ENCODE results near the gene TIAM2. TPM values are rescaled to one million over a fixed set of nuclear protein-coding genes. Genes with fewer than 3 reads are reported as not detected.

Gene TIAM2
- total RNA-seq, 2 experiments from 2014 or later: 4.4 to 5.3 TPM

DNA sequence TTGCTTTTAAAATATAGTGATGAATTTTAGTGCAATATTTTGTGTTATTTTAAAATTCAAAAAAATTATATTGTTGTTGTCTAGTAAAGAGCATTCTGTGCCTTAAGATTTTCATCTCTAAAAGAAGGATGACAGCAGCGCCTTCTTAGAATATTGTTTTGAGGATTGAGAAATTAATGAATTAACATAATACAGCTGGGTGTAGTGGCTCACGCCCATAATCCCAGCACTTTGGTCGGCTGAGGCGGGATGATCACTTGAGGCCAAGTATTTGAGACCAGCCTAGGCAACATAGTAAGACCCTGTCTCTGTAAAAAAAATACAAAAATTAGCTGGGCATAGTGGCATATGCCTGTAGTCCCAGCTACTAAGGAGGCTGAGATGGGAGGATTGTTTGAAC lies 6.8 kb downstream of the TIAM2 start:
- ATAC-seq (ENCODE audit: poor library complexity) (no peak), DNase-seq (no peak)
- peaks cover 3 to 19% of the 10 kb centered on the region in 2 experiments for H3K27me3 ChIP-seq (ENCODE audit: control insufficient read depth in 1 of 2, insufficient read depth in 2 of 2, low read length in 2 of 2)
- Mint-ChIP-seq H3K27ac (no peak overlapping the region), H3K4me3 (no peak overlapping the region), H3K4me1 (ENCODE audit: low read depth) (no peaks in the 10 kb centered on the region), H3K27me3 (peaks cover 24% of the 10 kb centered on the region), H3K9me3 (no peaks in the 10 kb centered on the region), H3K36me3 (ENCODE audit: low read depth) (no peaks in the 10 kb centered on the region)
- ChIA-PET POLR2A (no interaction called here), CTCF (interaction anchor here (0.6 kb wide), 1 partner anchor 15 kb away, joined by 3 read pairs; no protein-coding TSS in a partner anchor)
- TF ChIP-seq, protein P1, sequence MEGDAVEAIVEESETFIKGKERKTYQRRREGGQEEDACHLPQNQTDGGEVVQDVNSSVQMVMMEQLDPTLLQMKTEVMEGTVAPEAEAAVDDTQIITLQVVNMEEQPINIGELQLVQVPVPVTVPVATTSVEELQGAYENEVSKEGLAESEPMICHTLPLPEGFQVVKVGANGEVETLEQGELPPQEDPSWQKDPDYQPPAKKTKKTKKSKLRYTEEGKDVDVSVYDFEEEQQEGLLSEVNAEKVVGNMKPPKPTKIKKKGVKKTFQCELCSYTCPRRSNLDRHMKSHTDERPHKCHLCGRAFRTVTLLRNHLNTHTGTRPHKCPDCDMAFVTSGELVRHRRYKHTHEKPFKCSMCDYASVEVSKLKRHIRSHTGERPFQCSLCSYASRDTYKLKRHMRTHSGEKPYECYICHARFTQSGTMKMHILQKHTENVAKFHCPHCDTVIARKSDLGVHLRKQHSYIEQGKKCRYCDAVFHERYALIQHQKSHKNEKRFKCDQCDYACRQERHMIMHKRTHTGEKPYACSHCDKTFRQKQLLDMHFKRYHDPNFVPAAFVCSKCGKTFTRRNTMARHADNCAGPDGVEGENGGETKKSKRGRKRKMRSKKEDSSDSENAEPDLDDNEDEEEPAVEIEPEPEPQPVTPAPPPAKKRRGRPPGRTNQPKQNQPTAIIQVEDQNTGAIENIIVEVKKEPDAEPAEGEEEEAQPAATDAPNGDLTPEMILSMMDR (IDR thresholded peaks at IDR 0.05): no peak
- intact Hi-C loops (cut with DNase I, micrococcal nuclease): no loop called here
- H3K27ac ChIP-seq (ENCODE audit: low read depth in 1 of 2, low read length in 2 of 2): no peak overlapping the region
- no peaks in the 10 kb centered on the region for H3K9me3 ChIP-seq (ENCODE audit: control insufficient read depth in 1 of 2, insufficient read depth in 1 of 2, low read length in 2 of 2)
- H3K4me3 ChIP-seq (ENCODE audit: low read length): no peak overlapping the region
- no peaks in the 10 kb centered on the region for H3K36me3 ChIP-seq (ENCODE audit: insufficient read depth, low read length)
- H3K4me1 ChIP-seq (ENCODE audit: insufficient read depth, low read length): no peaks in the 10 kb centered on the region

DNA sequence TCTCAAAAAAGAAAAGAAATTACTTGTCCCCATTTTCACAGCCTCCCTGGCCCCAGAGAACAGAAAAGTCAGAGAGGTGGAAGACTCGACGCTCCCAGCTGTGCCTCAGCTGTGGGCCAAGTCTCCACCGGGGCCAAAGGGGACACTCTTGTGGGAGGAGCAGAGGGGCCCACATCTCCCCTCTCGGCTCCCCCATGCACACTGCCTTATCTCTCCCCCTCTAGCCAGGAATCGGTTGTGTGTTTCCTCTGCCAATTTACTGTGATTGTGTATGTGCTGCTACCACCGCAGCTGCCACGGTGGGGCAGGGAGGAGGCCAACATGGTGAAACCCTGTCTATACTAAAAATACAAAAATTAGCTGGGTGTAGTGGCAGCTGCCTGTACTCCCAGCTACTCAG lies 8.4 kb downstream of the TIAM2 start:
- Mint-ChIP-seq H3K4me1 (ENCODE audit: low read depth) (no peaks in the 10 kb centered on the region), H3K27me3 (peaks cover 12% of the 10 kb centered on the region), H3K27ac (no peak overlapping the region), H3K4me3 (no peak overlapping the region), H3K9me3 (no peaks in the 10 kb centered on the region), H3K36me3 (ENCODE audit: low read depth) (no peaks in the 10 kb centered on the region)
- no peak overlapping the region for H3K4me3 ChIP-seq (ENCODE audit: low read length)
- no peak for DNase-seq
- POLR2A ChIA-PET: no interaction called here
- intact Hi-C loops (cut with DNase I, micrococcal nuclease): no loop called here
- H3K9me3 ChIP-seq (ENCODE audit: control insufficient read depth in 1 of 2, insufficient read depth in 1 of 2, low read length in 2 of 2): no peaks in the 10 kb centered on the region
- H3K27me3 ChIP-seq (ENCODE audit: control insufficient read depth in 1 of 2, insufficient read depth in 2 of 2, low read length in 2 of 2): peaks cover 0 to 5% of the 10 kb centered on the region in 2 experiments
- TF ChIP-seq, protein P1 (IDR thresholded peaks at IDR 0.05): no peak
- CTCF ChIA-PET: no interaction called here
- no peaks in the 10 kb centered on the region for H3K4me1 ChIP-seq (ENCODE audit: insufficient read depth, low read length)
- no peak for ATAC-seq (ENCODE audit: poor library complexity)
- no peaks in the 10 kb centered on the region for H3K36me3 ChIP-seq (ENCODE audit: insufficient read depth, low read length)
- no peak overlapping the region for H3K27ac ChIP-seq (ENCODE audit: low read depth in 1 of 2, low read length in 2 of 2)

DNA sequence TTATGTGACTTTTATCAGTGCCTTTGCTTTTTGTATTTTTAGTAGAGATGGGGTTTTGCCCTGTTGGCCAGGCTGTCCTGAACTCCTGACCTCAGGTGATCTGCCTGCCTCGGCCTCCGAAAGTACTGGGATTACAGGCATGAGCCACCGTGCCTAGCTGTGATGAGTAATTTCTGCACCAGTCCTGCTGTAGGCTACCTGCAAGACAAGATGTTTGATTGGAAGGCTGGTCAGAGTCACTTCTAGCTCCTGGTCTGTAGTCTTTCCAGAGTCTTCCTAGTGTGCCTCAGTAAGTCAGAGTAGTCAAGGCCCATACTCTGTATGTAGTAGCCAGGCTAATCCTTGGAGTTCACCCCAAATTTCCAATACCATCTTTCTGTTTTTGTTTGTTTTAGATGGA lies 8.9 kb downstream of the TIAM2 start:
- Mint-ChIP-seq H3K4me1 (ENCODE audit: low read depth) (no peaks in the 10 kb centered on the region), H3K4me3 (no peak overlapping the region), H3K36me3 (ENCODE audit: low read depth) (no peaks in the 10 kb centered on the region), H3K27me3 (peaks cover 7% of the 10 kb centered on the region), H3K9me3 (no peaks in the 10 kb centered on the region), H3K27ac (no peak overlapping the region)
- H3K36me3 ChIP-seq (ENCODE audit: insufficient read depth, low read length): no peaks in the 10 kb centered on the region
- no peaks in the 10 kb centered on the region for H3K4me1 ChIP-seq (ENCODE audit: insufficient read depth, low read length)
- TF ChIP-seq, protein P1 (IDR thresholded peaks at IDR 0.05): no peak
- H3K9me3 ChIP-seq (ENCODE audit: control insufficient read depth in 1 of 2, insufficient read depth in 1 of 2, low read length in 2 of 2): no peaks in the 10 kb centered on the region
- no peaks in the 10 kb centered on the region for H3K27me3 ChIP-seq (ENCODE audit: control insufficient read depth in 1 of 2, insufficient read depth in 2 of 2, low read length in 2 of 2)
- no peak overlapping the region for H3K27ac ChIP-seq (ENCODE audit: low read depth in 1 of 2, low read length in 2 of 2)
- CTCF ChIA-PET: no interaction called here
- no peak overlapping the region for H3K4me3 ChIP-seq (ENCODE audit: low read length)
- ATAC-seq (ENCODE audit: poor library complexity) (no peak), DNase-seq (no peak)
- intact Hi-C loops (cut with DNase I, micrococcal nuclease): no loop called here
- POLR2A ChIA-PET: no interaction called here

Measured in CD4-positive, alpha-beta T cell (primary cell).